Measurements from ENCODE around the gene CNN2. TPM values are rescaled to one million over a fixed set of nuclear protein-coding genes. Genes with fewer than 3 reads are reported as not detected.

The CNN2 gene
- polyA plus RNA-seq (2014; cell fraction: cytosol; rRNA removed), result 100.0 and 112 TPM in 2 replicates
- polyA plus RNA-seq (2014; cell fraction: nucleus; rRNA removed), result 50.3 and 54.1 TPM in 2 replicates

DNA sequence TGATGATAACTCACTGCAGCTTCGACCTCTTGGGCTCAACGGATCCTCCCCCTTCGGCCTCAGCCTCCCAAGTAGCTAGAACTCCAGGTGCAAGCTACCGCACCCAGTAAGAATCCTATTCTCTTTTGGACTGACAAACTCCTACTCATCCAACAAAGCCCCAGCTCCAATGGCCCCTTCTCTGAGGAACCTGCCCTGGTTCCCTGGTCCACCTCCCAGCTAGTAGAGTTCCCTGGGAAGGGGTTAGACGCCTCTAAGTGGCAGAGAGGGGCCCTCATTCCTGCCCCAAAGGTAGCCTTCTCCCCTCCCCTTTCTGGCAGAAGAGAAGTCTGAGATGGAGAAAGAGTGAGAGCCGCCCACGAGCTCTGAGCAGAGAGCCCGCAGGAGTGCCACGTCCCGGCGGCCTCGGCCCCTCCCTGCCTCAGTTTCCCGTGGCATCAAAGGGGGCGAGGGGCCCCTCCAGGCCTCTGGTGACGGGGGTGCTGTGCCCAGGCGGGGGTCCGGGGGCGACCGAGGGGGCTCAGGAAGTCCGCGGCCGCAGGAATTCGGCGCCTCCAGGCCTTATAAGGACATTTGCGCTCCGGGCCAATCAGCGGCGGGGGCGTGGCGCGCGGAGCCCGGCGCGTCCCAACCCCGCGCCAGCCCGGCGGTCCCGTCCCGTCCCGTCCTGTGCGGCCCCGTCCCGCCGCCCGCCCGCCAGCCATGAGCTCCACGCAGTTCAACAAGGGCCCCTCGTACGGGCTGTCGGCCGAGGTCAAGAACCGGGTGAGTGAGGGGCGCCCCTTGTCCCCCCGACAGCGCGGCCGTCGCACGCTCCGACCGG is at the start of gene CNN2:
Gene CNN2 (plus strand): TSS at position 649 of the 823 bp plus-strand sequence. CDS start 54 bp downstream, at position 703.
- DNase-seq (ENCODE audit: low spot score), result peak; percentile 82

DNA sequence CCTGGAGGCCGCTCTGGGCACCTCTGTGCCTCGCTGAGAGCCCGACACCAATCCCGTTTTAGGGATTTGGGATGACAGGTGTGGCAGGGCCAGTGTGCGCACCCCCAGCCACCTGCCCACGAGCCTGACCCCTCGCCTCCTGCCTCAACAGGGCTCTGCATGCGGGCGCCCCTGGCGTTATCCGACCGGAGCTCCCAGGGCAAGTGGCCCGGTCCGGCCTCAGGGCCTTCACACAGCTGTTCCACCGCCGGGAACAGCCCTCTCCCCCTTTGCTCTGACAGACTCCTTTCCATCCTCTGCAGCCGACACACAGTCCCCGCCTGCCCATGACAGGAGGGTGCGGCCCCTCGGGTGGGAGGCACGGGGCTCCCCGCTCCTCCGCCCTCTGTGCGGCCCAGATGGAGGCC is 49.3 kb upstream of the CNN2 start:
- DNase-seq (ENCODE audit: low spot score), result no peak

DNA sequence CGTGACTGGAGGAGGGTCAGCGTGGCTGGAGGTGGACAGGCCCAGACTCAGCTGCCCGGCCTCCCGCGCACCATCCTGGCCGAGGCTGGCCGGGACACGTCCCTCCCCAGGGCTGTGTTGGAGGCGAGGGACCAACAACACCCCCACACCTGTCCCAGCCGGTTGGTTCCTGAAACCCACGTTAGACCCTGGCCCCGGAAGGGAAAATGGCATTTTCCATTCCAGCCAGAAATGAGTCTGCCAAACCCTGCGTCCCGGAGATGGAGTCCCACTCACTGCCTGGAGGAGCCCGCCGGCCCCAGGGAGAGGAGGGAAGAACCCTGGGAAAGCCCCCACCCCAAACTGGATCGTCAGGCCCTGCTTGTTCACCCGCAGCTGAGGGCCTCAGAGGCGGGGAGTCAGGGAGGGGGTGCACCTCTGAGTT is 47.1 kb upstream of the CNN2 start:
- no peak for DNase-seq (ENCODE audit: low spot score)

DNA sequence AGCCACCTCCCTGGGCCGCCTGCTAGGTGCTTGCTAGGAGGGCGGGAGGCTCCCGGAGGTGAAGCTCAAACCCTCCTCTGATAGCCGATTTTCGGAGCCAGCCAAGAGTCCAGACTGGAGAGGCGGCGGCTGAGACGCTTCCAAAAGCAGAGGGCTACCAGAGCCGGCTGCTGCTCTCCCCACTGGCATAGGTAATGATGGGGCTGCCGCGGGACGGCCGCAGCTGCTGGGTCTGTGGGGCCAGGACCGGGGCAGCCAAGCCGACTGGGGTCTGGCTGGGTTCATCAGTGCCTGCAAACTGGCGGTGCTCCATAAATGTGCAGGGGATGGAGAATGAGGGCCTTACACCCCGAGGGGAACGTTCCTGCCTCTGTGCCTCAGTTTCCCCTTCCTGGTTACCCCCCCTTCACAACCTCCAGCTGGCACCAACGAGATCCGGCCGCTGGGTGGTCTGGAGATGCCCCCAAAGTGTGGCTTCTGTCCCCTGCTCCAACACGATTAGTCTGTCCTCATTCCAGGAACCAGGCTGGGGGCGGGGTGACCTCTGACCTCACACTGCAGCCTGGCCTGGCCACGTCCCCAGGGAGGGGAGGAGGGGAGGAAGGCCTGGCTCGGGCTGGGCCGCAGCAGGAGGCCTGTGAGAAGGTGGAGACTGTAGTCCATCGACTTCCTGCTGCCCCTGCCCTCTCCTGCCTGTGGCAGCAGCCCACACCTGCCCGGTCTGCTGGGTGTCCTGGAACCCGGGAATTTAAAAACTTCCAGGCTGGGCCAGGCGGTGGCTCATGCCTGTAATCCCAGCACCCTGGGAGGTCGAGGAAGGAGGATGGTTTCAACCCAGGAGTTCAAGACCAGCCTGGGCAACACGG is 46.0 kb upstream of the CNN2 start:
- DNase-seq (ENCODE audit: low spot score), result peak; percentile 60

DNA sequence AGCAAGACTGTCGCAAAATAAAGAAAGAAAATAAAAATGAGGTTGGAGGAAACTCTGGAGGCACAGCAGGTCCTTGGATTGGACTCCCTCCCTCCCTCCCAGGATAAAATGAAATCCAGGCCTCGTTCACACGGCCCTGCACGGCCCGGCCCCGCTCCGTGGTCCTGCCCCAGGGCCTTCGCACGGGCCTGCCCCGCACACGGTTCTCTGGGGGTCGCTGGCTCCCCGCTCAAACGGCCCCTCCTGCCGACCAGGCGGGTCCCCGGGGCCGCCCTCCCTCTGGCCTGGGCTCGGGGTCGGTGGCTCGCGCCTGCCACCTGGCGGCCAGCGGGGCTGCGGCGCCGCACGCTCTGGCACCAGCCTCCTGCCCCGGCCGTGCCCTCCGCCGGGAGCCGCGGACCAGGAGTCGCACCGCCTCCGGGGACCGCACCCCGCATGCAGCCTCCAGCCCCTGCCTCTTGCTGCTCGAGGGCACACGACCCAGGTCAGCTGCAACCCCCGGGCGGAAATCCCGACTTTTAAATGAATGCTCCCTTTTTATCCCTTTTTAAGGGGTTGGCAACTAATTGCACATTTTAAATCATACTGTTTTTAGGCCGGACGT is 43.7 kb upstream of the CNN2 start:
- DNase-seq (ENCODE audit: low spot score), result peak; percentile 70

DNA sequence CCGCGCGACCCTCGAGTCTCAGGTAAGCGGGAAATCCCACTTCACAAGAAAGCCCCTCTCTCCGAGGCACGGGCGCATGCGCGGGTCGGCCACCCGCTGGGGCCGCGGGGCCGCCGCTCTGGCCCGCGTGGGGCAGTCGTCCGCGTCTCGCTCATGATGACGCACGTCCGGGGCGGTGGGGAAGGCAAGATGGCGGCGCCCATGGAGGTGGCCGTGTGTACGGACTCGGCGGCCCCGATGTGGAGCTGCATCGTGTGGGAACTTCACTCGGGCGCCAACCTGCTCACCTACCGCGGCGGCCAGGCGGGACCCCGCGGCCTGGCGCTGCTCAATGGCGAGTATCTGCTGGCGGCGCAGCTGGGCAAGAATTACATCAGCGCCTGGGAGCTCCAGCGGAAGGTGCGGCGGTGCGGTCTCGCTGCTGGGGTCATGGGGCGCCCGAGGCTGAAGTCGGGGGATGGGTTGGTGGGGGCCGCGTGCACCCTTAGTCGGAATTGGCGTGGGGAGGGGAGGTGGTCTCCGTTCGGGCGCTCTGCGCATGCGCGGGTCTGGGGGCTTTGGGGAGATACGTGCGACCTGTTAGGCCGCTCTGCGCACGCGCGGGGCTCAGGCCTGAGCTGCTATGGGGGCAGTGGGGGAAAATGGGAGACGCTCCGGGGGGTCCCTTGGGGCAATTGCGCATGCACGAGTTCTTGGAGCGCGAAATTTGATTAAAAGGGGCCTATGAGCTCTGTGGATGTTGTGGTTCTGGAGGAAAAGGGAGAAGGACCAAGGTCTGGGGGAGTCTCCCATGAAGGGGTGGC is 42.0 kb upstream of the CNN2 start, which contains the start of gene WDR18:
Gene WDR18 (plus strand): TSS at position 181 of the 803 bp plus-strand sequence. CDS start 9 bp downstream, at position 190.
- peak; percentile 94 for DNase-seq (ENCODE audit: low spot score)

DNA sequence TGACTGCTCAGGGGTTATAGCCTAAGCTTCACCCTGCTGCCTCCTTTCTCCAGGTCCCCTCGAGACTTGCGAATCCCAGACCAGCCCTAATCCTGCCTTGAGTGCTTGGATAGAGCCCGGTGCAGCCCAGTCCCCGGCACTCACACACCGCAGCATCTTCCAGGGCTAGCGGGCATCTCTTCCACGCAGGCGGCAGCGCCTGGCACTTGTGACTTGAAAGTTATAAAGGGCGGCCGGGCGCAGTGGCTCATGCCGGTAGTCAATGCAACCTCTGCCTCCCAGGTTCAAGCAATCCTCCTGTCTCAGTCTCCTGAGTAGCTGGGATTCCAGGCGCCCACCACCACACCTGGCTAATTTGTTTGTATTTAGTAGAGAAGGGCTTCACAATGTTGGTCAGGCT is 40.3 kb upstream of the CNN2 start:
- DNase-seq (ENCODE audit: low spot score), result no peak

DNA sequence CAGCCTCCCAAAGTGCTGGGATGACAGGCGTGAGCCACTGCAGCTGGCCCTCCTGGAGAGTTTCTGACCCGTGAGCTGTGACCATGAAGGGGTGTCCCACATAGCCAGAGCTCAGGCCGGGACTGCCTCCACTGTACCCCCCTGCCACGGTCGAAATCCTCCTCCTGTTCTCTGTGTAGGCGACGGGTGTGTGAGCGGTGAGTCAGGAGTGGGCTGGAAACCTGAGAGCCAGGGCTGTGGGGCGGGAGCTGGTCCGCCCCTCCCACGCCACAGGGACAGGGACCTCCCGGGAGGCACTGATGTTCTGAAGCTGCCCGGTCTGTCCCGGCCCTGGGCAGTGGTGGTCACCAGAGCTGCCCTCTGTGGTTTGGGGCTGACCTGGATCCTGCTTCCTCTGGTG is 38.3 kb upstream of the CNN2 start:
- DNase-seq (ENCODE audit: low spot score), result no peak

DNA sequence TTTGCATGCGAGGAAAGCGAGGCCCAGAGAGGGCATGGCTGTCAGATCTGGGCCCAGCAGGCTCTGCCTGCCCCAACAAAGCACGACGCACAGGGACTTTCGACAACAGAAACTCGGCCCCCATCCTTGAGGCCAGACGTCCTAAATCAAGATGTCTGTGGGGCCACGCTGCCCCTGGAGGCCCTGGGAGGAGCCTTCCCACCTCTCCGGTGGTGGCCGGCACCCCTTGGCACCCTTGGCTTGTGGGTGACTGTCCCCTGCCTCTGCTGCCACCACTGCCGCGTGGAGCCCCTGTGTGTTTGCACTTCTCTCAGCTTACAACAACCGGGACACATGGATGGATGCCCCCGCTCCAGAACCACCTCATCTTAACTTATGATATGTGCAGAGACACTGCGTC is 37.9 kb upstream of the CNN2 start:
- no peak for DNase-seq (ENCODE audit: low spot score)

DNA sequence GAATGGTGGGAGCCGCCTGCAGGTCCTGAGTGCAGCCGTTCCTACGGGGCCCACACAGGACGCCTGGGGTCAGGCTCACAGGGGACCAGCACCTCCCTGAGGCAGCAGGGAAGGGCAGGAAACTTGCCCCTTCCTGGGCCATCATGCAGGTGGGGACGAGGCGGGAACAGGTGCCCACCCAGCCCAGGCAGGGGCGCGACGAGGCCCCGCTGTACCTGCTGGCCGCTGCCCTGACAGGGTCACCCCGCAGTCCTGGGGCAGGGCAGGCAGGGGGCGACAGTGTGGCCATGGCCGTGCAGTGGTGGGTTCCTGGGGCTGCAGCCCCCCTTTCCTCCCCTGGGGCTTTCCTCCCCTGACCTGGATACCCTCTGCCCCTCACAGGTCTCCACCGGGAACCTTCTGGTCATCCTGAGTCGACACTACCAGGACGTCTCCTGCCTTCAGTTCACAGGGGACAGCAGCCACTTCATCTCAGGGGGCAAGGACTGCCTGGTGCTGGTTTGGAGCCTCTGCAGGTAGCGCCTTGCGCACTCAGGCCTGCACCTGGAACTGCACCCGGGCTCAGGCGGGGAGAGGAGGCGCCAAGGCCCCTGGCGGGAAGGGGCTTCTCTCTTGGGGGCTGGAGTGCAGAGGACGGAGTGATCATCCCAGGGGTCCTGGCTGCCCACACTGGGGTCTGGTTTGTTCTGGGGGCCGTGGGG is 36.9 kb upstream of the CNN2 start:
- no peak for DNase-seq (ENCODE audit: low spot score)

DNA sequence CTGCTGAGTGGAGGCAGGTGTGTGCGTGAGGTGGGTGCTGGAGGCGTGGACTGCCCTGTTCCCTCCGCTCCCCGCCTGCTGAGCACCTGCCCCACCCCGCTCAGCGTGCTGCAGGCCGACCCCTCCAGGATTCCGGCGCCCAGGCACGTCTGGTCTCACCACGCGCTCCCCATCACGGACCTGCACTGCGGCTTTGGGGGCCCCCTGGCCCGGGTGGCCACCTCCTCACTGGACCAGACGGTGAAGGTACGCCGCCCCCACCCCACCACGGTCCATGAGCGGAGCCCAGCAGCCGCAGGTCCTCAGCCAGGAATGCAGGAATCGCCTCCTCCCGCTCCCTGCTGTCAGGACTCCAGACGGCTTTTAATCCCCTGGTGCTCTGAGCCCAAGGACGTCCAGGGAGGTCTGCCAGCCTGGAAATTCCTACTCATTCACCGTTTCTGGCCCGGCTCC is 36.3 kb upstream of the CNN2 start:
- DNase-seq (ENCODE audit: low spot score), result no peak

DNA sequence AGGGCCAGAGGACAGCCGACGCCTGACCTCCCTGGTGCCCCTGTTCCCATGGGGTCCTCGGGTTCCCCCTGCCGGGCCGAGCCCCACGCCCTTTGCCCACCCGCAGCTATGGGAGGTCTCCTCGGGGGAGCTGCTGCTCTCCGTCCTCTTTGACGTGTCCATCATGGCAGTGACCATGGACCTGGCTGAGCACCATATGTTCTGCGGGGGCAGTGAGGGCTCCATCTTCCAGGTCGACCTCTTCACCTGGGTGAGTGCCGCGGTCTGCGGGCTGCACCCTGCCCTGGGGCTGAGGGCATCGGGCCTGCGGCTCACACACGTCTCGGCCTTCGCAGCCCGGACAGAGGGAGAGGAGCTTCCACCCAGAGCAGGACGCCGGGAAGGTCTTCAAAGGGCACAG is 35.7 kb upstream of the CNN2 start:
- no peak for DNase-seq (ENCODE audit: low spot score)

DNA sequence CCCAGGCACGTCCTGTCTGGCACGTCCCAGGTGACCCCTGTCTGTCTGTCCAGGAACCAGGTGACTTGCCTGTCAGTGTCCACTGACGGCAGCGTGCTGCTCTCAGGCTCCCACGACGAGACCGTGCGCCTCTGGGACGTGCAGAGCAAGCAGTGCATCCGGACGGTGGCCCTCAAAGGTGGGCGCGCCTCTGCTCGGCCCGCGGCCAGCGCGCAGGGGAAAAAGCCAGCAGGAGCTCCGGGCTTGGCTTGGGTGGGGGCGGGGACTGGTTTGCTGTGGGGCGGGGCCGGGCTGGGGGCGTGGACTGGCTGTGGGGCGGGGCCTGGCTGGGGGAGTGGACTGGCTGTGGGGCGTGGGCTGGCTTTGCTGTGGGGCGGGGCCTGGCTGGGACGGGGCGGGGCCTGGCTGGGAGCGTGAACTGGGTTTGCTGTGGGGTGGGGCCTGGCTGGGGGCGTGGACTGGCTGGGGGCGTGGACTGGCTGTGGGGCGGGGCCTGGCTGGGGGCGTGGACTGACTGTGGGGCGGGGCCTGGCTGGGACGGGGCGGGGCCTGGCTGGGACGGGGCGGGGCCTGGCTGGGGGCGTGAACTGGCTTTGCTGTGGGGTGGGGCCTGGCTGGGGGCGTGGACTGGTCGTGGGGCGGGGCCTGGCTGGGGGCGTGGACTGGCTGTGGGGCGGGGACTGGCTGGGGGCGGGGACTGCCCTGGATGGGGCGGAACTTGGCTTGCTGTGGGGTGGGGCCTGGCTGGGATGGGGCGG is 35.1 kb upstream of the CNN2 start:
- no peak for DNase-seq (ENCODE audit: low spot score)

DNA sequence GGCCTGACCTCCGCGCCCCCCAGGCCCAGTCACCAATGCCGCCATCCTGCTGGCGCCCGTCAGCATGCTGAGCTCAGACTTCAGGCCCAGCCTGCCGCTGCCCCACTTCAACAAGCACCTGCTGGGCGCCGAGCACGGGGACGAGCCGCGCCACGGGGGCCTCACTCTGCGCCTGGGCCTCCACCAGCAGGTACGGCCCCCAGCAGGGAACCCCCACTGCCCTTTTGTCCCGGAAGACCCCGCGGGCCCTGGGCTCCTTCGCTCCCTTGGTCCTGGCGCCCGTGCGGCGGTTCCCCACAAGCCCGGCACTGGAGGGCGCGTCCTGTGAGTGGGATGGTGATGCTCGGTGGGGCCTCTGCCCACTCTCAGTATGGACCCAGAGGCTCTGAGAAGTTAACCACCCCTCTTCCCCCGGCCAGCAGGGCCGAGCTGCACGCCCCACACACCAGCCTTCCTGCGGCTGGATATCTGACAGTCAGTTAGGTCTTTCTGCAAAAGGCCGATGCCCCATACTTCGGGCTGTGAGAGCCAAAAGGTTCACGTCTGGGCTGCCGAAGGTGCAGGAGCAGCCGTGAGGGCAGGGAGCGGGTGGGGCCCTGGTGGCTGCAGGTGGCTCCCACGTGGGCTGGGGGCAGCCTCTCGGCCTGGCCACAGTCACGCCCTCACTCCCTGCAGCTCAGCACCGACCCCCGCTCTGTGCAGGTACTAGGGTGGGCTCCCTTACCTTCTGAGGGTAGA is 34.3 kb upstream of the CNN2 start:
- no peak for DNase-seq (ENCODE audit: low spot score)

DNA sequence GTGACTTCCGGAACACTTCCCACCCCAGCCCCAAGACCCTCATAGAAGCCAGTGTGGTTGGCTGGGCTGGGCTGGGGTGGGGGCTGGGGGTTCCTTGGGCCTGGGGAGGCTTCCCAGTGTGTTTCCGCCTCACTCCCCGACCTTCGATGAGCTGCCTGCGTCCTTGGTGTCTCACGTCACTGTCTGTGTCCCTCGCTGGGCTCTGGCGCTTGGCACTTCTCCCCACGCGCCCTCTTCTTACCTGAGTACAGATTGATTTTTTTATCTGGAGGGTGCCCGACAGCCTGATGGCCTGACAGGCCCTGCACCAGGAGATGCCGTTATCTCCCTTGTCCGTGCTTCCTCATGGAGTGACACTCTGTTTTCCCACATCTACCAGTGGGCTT is 33.7 kb upstream of the CNN2 start:
- DNase-seq (ENCODE audit: low spot score), result no peak

DNA sequence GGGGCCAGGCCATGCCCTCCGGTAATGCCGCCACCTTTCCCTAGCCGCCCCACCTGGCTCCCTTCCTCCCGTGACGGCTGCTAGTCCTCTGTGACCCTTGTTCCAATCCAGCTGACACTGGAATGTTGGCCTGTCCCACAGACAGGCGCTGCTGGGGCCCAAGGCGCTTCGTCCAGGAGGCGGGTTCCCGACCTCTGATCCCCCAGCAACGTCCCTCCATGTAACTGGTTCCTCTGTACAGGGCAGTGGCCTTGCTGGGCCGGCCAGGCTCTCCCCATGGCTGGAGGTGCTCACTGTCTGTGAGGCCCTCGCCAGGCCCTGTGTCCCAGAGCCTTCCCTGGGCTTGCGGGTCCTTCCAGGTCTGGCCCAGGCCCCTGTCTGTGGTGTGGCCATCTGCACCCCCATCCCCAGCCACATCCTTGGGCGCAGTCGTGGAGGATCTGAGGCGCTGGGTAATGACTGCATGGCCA is 33.0 kb upstream of the CNN2 start:
- DNase-seq (ENCODE audit: low spot score), result no peak

DNA sequence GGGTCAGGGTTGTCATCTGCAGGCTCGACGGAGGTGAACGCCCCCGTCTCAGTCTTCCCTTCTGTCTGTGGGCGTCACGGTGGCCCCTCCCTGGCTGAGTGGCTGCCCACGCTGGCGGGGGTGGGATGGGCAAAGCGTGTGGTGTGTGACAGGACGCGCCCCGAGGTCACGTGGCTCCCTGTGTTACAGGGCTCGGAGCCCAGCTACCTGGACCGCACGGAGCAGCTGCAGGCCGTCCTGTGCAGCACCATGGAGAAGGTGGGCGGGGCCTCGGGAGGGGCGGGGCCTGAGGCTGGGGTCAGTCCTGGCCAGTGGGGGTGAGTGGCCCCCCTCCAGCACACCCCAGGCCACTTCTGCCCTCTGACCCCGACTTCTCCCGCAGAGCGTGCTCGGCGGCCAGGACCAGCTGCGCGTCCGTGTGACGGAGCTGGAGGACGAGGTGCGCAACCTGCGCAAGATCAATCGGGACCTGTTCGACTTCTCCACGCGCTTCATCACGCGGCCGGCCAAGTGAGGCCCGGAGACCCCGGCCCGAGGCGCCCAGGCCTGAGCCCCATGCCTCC is 32.5 kb upstream of the CNN2 start:
- no peak for DNase-seq (ENCODE audit: low spot score)

DNA sequence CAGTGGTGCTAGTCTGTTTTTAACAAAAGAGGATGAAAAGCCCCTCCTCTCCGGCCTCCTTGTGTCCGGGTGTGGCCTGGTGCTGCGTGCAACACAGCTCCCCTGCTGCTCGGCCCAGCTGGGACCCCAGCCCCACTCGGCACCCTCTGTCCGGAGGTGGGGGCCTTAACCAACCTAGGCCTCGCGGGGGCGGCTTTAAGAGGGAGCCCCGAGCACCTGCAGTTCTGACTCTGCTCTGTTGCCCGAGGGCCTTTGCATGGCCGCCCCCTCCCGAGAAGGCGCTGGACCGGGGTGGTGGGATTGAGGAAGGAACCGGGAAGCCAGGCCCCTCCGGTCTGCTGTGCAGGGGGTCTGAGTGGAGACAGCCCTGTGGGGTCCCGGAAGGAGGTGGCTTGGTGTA is 31.9 kb upstream of the CNN2 start:
- DNase-seq (ENCODE audit: low spot score), result no peak

All from SK-N-DZ (cell line).